Stimulated activated CD8-positive, alpha-beta memory T cell treated with anti-CD3 and anti-CD28 coated beads, Interleukin-15, amount 100 ng/mL, for 1 hour (primary cell): Measurements from ENCODE around the gene PCDH15.
"Not testable (repeated sequence)": the region's sequence is repeated elsewhere in the genome, so short reads cannot be mapped to it uniquely, and the experiment has no call there.

Experiments
- DNase-seq: peaks from one replicate; pipeline ENCODE4 v3.0.0-alpha.2; 2020; ENCODE audit warnings: low read depth

PCDH15 gene

DNA sequence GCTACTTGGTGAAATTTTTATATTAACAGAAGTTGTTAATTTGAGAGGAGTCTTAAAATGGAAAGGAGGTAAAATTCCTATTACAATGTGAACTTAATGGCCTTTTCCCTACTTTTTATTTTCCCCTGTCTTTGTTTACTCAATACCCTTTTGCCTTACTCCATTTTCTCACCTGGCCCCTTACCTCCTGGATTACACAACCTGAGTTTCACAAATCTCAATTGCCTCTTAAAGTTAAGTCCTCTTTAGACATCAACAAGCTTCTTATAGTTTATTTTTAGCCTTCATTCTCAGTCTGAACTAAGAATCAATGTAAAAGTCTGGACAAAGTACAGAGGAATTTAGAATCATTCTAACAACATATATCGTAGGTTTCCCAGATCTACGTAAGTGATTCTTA, 247.0 kb downstream of the PCDH15 start:
- no peak for DNase-seq

DNA sequence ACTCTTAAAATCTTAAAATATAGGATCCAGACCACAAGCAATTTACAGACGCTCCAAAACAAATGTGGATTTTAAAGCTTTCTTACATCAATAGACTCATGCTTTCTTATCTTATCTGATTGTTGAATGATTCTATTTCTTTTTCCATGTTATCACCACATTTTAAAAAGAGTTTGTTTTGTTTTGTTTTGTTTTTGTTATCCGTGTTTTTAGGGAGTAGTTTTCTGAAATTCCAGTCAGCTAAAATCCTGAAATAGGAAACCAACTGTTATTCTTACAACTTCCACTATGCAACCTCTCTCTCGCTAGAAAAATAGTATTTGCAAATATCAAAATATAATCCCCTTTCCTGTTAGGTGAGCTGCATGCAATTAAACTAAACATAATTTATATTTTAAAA, 251.0 kb downstream of the PCDH15 start:
- DNase-seq = no peak

DNA sequence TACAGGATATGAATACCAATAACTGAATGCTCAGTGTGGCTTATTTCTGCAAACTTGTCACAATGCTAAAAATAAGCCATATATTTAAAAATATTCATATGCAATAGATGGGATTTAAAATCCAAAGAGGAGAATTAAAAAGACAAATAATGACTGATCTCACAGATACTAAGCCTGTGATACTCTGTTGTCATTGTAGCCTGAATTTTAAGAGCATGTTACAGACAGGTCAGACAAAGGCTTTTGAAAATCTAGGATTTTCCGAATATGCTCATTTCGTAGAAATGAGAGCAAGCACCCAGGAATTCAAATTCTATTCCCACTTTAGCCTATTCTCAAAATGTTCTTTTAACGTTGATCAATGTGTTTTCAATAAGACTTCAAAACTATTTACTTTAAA, 269.7 kb downstream of the PCDH15 start:
- no peak for DNase-seq

DNA sequence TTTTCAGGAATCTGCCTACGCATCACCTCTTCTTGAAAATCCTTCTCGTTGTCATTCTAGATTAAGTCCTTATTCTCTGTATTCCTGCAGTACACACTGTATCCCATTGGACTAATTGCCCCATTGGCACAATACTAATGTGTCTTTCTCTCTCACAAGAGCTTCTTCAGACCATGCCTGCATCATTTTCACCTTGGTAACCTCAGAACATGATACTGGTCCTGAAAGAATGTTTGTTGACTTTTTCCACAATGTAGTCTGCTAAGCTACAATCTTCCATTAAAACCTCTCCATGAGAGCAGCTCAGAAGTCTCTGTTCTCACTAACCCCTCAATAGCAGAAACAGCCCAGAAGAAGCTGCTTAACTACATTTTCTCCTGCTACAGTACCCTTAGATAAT, 270.7 kb downstream of the PCDH15 start:
- no peak for DNase-seq

DNA sequence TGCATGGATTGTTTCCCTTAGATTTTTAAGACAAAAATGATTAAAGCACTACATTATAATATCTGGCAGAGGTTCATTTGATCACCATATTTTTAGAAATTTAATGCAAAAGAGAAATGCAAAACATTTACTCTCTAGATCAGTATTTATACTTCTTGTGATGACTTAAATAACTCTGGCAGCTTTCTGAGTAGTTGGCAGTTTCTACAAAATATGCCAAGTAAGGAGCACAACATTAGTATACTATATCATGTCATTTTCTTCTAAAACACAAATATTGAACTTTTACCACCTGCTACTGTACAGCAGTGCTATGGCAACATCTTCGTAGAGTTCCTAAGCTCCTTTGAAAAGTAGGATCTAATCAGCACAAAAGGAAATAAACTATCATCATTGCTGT, 275.2 kb downstream of the PCDH15 start:
- no peak for DNase-seq

DNA sequence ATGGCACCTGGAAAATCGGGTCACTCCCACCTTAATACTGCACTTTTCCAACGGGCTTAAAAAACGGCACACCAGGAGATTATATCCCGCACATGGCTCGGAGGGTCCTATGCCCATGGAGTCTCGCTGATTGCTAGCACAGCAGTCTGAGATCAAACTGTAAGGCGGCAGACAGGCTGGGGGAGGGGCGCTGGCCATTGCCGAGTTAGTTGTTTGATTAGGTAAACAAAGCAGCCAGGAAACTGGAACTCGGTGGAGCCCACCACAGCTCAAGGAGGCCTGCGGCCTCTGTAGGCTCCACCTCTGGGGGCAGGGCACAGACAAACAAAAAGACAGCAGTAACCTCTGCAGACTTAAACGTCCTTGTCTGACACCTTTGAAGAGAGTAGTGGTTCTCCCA, 285.8 kb downstream of the PCDH15 start:
- not testable (repeated sequence) for DNase-seq

DNA sequence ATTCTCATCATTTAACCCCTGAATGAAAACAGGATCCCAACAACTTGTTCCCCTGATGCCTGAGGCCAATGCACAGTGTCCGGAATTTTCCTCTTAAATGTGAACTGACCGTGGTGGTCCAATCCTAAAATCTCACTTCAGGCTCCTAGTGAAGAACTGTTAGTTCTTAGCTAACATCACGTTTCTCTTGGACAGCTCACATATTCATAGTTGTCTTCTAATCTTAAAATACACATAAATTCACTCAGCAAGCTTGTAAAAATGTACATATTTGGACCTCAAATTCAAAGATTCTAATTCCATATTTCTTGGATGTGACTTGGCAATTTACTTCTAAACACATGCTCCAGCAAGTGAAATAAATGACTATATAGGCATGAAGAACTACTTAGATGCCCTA, 297.2 kb downstream of the PCDH15 start:
- DNase-seq = no peak

DNA sequence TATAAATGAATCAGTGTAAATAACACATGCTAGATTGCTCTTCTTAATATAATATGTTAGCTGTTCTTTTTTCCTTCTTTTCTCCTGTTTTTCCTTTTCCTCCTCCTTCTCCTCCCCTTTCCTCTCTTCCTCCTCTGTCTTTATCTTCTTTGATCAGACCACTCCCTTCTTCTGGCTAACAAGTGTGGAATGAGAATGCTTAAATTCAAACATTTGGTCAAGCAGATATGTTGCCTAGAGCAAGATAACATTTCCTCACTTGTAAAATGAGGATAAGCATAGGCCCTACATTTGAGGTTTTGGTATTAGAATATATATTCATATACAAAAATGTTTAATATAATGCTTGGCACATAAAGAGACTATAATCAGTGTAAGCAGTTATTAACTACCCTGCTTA, 299.1 kb downstream of the PCDH15 start:
- no peak for DNase-seq

DNA sequence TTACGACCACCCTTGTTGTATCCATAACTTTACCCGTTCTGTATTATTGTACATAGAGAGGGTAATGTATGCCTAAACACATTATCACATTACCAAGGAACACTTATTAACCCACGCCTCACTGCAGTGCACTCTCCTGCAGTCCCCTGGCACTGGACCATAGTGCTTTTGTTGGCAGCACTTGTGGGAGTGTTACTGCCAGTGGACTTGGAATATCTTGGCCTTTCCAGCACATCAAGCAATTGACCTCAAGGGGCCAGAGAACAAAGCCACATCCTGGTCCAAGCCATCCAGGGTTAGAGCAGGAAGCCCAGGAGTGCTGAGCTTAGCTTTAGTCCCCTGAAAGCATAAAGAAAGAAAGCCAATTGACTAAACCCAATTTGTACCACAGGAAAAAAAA, 304.2 kb downstream of the PCDH15 start:
- DNase-seq = no peak

DNA sequence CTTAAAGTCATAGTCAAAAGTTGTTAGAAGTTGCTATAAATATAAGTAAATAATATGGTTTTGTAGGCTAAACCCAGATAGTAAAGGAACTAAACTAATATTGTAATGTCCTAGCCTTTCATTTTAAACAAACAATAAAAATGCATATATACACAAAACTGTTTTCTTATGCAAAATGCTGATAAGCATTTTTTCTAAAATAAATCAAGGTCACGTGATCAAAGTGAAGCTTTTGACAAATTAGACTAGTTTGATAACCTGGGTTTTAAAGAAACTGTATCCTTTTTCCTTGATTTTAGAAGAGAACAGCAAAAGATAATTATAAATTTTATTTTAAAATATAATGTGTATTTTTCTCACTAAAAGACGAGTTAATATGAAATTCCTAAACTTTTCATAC, 313.3 kb downstream of the PCDH15 start:
- DNase-seq = no peak

DNA sequence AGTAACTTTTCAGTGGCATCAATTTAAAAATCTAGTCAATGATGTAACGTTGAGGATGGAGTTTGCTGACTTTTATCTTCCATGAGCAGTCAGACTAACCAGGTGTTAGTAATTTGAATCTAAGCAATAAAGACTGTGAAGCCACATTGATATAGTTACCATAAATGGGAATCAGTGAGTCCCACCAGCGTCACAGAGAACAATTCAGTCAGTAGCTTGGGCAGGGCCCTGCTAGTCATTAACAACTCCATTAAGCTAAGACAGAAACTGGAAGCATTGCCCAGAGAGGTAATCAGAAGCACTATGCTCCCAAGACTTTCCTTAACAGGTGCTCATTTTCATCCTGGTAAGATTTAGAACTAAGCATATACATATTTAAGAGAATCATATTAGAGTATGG, 315.1 kb downstream of the PCDH15 start:
- DNase-seq = no peak

DNA sequence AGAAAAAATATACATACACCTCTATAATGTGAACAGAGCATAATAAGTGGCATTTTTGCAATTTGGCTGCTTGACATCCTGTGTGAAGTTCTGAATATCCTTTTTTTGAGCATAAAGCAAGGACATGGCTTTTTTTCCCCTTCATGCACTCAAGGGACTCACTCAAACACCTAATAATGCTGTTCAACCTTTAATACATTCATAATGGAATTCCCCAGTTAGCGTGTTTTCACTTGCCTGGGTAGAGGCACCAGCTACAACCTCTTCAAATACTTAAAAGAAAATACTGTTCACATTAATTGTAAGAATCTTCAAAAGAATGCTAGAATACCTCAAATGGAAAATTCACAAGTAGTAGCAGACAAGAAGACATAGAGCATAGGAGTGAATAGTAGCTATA, 316.8 kb downstream of the PCDH15 start:
- DNase-seq = no peak

DNA sequence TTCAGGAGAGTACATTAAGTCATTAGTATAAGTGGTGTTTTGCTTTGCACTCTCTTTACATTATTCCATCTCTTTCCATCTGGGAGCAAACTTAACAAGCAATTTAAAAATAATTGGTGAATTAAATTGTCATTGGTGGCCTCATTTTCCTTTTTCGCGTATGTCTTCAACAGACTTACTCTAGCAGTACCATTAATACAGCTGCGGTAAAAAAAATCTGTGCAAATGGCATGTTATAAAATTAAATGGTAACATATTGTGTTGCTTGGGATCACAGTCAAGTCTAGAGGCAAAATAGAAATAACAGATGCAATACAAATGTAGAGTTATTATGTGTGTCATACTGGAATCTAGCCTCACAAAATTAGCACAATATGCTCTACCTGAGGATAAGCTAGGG, 322.4 kb downstream of the PCDH15 start:
- no peak for DNase-seq

DNA sequence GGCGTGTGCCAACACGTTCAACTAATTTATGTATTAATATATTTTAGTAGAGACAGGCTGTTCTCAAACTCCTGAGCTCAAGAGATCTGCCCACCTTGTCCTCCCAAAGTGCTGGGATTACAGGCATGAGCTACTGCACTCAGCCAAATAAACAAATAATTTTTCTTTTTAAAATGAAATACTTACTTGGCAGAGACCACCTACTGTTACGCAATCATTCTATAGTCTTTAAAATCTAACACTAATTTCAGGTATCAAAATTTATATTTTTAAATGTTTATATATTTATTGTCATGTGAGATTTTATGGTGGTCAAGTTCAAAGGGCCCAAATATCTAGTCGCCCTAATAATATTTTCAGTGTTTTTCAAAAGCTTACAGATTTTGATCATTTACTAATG, 323.3 kb downstream of the PCDH15 start:
- no peak for DNase-seq

DNA sequence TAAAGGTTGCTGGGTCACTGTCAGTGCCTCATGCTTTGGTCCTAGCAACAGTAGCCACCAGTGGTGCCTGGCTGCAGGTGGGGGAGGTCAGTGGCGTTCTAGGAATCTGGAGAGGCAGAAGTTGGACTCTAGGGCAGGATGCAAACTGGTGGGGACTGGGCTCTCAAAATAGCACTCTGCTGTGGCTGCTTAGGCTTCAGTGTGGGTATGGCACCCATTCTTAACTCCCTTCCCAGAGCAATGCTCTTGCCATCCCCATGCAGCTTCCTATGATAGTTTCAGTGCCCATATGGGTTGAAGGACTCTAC, 330.8 kb downstream of the PCDH15 start:
- no peak for DNase-seq

DNA sequence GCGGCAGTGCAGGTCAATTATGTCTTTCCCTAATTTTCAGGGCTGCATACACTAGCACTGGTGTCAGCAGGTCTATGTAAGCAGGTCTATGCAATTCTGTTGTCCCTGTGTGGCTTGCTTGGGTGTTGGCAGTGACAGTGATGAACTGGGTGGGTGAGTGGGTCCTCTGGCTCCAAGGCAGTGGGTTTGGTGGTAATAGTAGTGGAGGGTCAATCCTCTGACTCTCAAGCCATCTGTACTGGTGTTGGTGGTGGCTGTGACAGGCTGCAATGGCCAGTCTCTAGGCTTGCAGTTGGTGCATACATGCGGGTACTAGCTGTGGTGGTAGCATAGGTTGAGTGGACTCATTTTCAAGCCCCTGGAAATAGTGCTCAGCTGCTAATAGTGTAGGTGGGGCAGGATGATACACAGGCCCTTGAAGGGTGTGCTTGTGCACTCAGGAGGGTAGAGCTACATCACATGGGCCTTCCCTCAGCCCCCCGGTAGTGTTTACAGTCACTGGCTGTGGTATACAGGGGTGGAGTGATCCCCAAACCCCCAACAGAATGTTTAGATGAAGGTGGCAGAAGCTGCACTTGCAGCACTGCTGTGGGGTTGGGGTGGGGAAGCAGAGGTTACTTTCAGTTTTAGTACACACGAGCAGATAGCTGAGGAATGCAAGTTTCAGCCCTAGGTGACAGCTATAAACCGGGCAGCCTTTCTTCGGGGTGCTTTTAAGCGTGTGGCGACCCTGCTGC, 331.3 kb downstream of the PCDH15 start:
- DNase-seq = no peak

DNA sequence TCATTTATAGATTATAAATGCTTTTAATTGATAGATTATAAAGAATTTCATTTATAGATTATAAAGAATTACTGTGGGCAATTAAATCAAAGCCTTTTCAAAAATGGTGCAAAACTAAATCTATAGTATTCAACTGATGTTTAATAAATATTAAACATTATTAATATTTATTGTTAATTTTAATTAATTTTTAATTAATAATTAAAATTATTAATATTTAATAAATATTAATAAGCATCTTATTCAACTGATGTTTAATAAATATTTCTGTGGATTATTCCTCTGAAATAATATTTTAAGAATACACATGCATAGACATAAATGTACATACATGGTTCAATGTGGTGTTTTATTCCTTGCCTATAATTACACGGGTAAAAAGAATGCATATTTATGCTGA, 346.8 kb downstream of the PCDH15 start:
- DNase-seq = no peak

DNA sequence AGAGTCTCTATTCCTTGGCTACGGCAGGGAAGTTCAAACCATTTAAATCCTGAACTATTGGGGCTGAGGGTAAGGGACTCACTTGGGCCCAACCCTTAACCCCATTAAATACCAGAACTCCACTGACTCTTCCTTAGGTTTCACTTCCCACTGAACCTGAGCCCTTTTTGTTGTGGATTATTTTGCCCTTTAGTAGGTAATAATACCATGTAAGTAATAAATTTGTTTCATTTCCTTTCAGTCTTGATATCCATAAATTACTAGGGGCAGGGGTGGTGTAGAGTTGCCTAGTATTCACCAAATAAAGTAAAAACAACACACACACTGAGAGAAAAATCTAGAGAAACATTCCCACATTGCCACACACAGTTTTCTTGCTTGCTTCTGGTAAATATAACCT, 352.0 kb downstream of the PCDH15 start:
- DNase-seq = no peak

DNA sequence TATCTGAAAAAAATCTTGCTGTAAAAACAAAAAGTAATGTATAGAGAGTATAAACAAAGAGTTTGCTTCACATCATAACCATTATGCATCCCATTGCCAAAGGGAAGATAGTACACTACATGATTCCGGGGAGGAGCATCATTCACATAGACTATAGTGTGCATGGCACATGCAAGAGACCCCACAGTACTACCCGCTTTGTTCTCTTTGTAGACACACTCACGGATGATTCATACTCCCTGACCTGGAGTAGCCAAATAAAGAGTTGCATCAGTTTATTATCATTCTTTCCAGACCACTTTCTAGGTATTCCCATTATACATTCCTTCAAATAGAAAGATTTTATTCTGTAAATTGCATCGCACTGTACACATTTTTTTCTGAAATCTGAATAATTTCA, 356.9 kb downstream of the PCDH15 start:
- DNase-seq = no peak

DNA sequence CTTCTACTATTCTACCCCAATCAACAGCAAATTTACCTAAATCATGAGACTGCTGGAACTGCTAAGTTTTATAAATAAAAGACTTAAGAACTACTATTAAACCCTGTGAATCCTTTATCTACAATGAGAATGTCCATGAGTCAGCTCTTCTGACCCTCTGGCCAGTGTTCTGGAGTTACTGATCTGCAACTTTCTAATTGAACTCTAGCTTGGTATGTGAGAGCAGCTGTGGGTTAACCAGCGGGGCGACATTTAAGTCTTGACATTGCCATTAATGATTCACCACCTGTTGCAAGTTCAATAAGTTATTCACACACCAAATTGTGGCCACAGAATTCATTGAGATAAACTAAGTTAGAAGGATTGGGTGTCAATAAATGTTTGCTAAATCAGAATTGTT, 359.8 kb downstream of the PCDH15 start:
- no peak for DNase-seq

DNA sequence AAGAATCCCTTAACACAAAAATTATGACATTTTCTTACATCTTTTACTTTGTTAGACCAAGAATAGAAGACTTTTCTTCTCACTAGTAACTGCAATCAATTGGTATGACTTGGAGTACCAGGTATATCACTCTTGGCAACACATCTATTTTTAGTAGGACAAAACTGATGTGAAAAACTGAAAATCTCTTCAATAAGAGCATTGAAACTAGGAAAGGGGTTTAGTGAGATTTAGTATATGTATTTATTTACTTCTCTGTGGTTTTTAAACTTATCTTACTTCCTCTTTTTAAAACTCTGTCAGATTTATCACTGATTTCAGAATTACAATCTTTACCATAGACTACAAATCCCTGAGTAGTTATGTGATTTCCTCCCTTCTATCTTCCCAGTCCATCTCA, 366.2 kb downstream of the PCDH15 start:
- DNase-seq = no peak

DNA sequence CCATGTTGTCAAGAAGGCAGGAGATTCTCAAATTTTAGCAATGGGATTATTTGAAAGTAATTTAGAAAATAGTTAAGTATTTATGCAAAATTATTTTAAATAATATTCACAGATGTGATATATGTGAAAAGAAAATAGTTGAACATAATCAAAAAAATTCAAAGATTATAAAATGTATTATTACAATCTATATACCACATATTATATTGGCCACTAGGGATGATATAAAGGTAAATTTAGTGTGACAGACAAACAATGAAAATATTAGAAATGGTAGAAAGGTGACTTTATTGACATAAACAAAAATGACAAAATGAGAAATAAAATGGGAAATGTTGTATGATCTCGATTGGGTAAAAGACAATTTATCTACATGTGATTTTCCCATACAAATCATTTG, 385.5 kb downstream of the PCDH15 start:
- no peak for DNase-seq

DNA sequence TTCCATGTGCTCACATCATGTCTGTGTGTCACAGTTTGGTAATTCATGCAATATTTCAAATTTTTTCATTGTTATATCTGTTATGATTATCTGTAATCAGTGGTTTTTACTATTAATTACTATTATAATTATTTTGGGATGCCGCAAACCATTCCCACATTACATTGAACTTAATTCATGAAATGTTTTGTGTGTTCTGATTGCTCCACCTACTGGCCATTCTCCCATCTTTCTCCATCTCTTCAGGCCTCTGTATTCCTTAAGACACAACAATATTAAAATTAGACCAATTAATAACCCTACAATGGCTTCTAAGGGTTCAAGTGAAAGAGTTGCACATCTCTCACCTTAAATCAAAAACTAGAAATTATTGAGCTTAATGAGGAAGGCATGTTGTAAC, 398.5 kb downstream of the PCDH15 start:
- no peak for DNase-seq

DNA sequence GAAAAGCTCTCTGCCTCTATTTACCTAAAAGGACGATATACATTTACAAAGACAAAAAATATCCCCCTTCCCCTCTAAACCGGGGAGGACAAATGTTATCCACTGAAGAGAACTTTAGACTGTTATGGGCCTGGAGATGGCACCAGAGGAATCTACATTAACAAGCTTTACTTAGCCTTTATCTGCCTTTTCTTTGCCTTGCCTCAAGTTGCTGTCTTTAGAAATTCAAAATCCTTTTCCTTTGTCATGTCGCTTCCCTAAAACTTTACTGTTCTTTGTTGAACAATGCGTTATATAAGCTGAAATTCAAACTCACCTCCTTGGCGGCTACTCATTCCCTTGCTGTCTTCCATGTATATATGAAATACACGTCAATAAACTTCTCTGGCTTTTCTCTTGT, 405.0 kb downstream of the PCDH15 start:
- DNase-seq = no peak

DNA sequence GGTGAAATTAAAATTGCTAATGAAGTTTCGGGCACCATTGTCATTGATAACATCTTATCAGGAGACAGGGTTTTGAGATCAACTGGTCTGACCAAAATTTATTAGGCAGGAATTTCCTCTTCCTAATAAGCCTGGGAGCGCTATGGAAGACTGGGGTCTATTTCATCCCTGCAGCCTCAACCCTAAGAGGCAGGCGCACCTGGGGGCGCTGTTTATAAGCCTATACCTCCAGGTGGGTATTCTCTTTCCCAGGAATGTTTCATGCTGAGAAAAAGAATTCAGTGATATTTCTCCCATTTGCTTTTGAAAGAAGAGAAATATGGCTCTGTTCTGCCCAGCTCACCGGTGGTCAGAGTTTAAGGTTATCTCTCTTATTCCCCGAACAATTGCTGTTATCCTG, 406.4 kb downstream of the PCDH15 start:
- not testable (repeated sequence) for DNase-seq
